HepG2 (cell line): ENCODE results near the gene C1QL2. TPM values are rescaled to one million over a fixed set of nuclear protein-coding genes. Genes with fewer than 3 reads are reported as not detected.

Experiments used
- ATAC-seq: fragments of 200-7000 bp; cut with Tn5 transposase; 3 replicates; pipeline ENCODE4 v1.9.1; 2020; ENCODE audit warnings: mild to moderate bottlenecking, moderate library complexity
- BruUV-seq: library from RNA; stranded (reverse); fragments of 400-500 nt; replicated peaks from 2 replicates; lab custom pipeline; 2021; lab: Mats Ljungman, UMichigan
- CTCF ChIA-PET: fragments of 300-600 bp; formaldehyde crosslinking; extraction: SDS; loops from one replicate; lab custom pipeline; 2021; ENCODE audit warnings: low total read pairs, inconsistent platforms, low intra/inter-chr PET ratio; lab: Yijun Ruan, JAX
- POLR2A ChIA-PET: fragments of 350-600 bp; sonication (Branson Sonifier 250); formaldehyde crosslinking; loops from one replicate; lab custom pipeline; 2020; ENCODE audit warnings: antibody characterized with exemption, inconsistent platforms; lab: Yijun Ruan, JAX
- DNase-seq: peaks from one replicate; pipeline ENCODE4 v3.0.0-alpha.2; 2015; ENCODE audit warnings: low spot score
- FAIRE-seq: peaks from 3 replicates; lab custom pipeline; 2011; peaks lifted over from hg19 to GRCh38; lab: Jason Lieb, UNC
- H2AFZ ChIP-seq: one replicate; pipeline ENCODE4 v1.6.1; 2011; ENCODE audit warnings: low read length, inconsistent platforms
- H3K27ac ChIP-seq: fragments of 300-600 bp; 3 replicates; pipeline ENCODE4 v1.8.0; 2011; ENCODE audit warnings: mixed run types, mild to moderate bottlenecking, mixed read lengths, low read length, inconsistent platforms; ENCODE audit not compliant: insufficient read depth; ENCODE audit errors: extremely low read length
- H3K27me3 ChIP-seq, 2 experiments: fragments of 200-600 bp in 1 of 2; 2 replicates in 1 of 2; 3 replicates in 1 of 2; pipeline versions ENCODE4 v1.6.0 to v1.8.0; 2011; ENCODE audit warnings: low read length in 2 of 2, mild to moderate bottlenecking in 2 of 2, moderate library complexity in 2 of 2, inconsistent platforms in 1 of 2; ENCODE audit not compliant: insufficient read depth in 2 of 2, control insufficient read depth in 1 of 2
- H3K36me3 ChIP-seq, 2 experiments: fragments of 200-600 bp in 1 of 2; replicated peaks in 1 of 2; 2 replicates in 1 of 2; 3 replicates in 1 of 2; pipeline versions ENCODE4 v1.5.1 to v1.8.0; 2011; ENCODE audit warnings: low read length in 2 of 2, inconsistent platforms in 1 of 2; ENCODE audit not compliant: insufficient read depth in 2 of 2, control insufficient read depth in 1 of 2
- H3K4me1 ChIP-seq: 2 replicates; pipeline ENCODE4 v1.5.1; 2012; ENCODE audit warnings: low read length, inconsistent platforms; ENCODE audit not compliant: insufficient read depth
- H3K4me2 ChIP-seq: 2 replicates; pipeline ENCODE4 v1.6.0; 2011; ENCODE audit warnings: low read depth, low read length, inconsistent platforms
- H3K4me3 ChIP-seq, 3 experiments: fragments of 200-600 bp in 1 of 3; sonication (generic), shearing (Covaris generic) in 1 of 3; replicated peaks in 1 of 3; 2 replicates each; pipeline ENCODE4 v1.5.1; 2011 to 2016; ENCODE audit warnings: low read length in 3 of 3, inconsistent platforms in 2 of 3, low read depth in 2 of 3, mild to moderate bottlenecking in 2 of 3, control low read depth in 1 of 3, mixed read lengths in 1 of 3; ENCODE audit not compliant: insufficient read depth in 1 of 3
- H3K79me2 ChIP-seq: one replicate; pipeline ENCODE4 v1.6.1; 2011; ENCODE audit warnings: low read length, inconsistent platforms; ENCODE audit not compliant: insufficient read depth
- H3K9ac ChIP-seq: 2 replicates; pipeline ENCODE4 v1.6.0; 2011; ENCODE audit warnings: mild to moderate bottlenecking, low read depth, low read length, inconsistent platforms; ENCODE audit not compliant: insufficient read depth
- H3K9me3 ChIP-seq: 2 replicates; pipeline ENCODE4 v1.5.1; 2012; ENCODE audit warnings: mild to moderate bottlenecking, low read length
- H4K20me1 ChIP-seq: 2 replicates; pipeline ENCODE4 v1.6.0; 2011; ENCODE audit warnings: inconsistent platforms, mild to moderate bottlenecking, low read length, moderate library complexity; ENCODE audit not compliant: insufficient read depth
- AGO2 ChIP-seq: fragments of 200-400 bp; formaldehyde crosslinking; optimal IDR thresholded peaks from 2 replicates; pipeline ENCODE3; 2017; ENCODE audit warnings: mild to moderate bottlenecking, low read depth, low read length, moderate library complexity
- KDM1A ChIP-seq: IDR thresholded peaks from 2 replicates; pipeline ENCODE4 v1.6.1; 2016; ENCODE audit warnings: missing compliant biosample characterization
- MEF2D ChIP-seq: sonication (generic); formaldehyde crosslinking; IDR thresholded peaks from 2 replicates; pipeline ENCODE4 v1.5.1; 2020; ENCODE audit warnings: mild to moderate bottlenecking, missing genetic modification reagents
- PPARG ChIP-seq: conservative IDR thresholded peaks from 2 replicates; pipeline ENCODE4 v1.6.1; 2016; ENCODE audit warnings: missing biosample characterization, missing genetic modification reagents
- TCF7 ChIP-seq: sonication (generic); IDR thresholded peaks from 2 replicates; pipeline ENCODE4 v1.6.1; 2016; ENCODE audit warnings: antibody characterized with exemption, low read depth
- ZNF674 ChIP-seq: sonication (generic); formaldehyde crosslinking; IDR thresholded peaks from 2 replicates; pipeline ENCODE4 v1.5.0; 2020; ENCODE audit warnings: low read depth, mild to moderate bottlenecking, missing genetic modification reagents
- ZNF713 ChIP-seq: sonication (generic); formaldehyde crosslinking; IDR thresholded peaks from 2 replicates; pipeline ENCODE4 v1.4.0; 2020; ENCODE audit warnings: mild to moderate bottlenecking, missing genetic modification reagents
- WGBS: methylation state at CpG from one replicate; pipeline ENCODE4 v1.1.6; 2017; ENCODE audit warnings: low lambda C conversion rate; 5-methylcytosine and 5-hydroxymethylcytosine counted together
- in situ Hi-C: cut with HindIII; loops from 2 replicates; pipeline ENCODE4 v1.10.0; 2017; ENCODE audit warnings: low pct_unique_long_range_greater_than_20kb; ENCODE audit not compliant: extremely low pct_ligation_motif_present
- intact Hi-C: fragments of 100-400 bp; cut with micrococcal nuclease; formaldehyde crosslinking; loops from one replicate; pipeline ENCODE4 v1.10.0; 2022; ENCODE audit not compliant: unreplicated experiment
- polyA plus RNA-seq, 8 experiments: library from polyadenylated mRNA; depleted of rRNA in 3 of 8; stranded (reverse) in 7 of 8; unstranded in 1 of 8; fragments of >200 nt; fragmentation: Illumina TruSeq in 4 of 8; extraction: Trizol in 4 of 8; gene quantifications; 2 replicates each; pipeline versions ENCODE4 v1.2.1 to v1.2.3, GENCODE V29; 2011 to 2016; ENCODE audit warnings: low read depth in 4 of 8, missing spikeins in 1 of 8, mixed read lengths in 1 of 8; ENCODE audit not compliant: insufficient read depth in 1 of 8
- total RNA-seq, 5 experiments: library from RNA; depleted of rRNA; stranded (reverse); fragments of >200 nt; fragmentation: Illumina TruSeq; extraction: Trizol; gene quantifications; 2 replicates each; pipeline ENCODE4 v1.2.3, GENCODE V29; 2016; ENCODE audit warnings: low read depth in 1 of 5
- TF ChIP-seq, protein P1 (sequence below): sonication (generic); formaldehyde crosslinking; conservative IDR thresholded peaks from 2 replicates; pipeline ENCODE4 v1.4.0; 2020; ENCODE audit warnings: missing genetic modification reagents
- TF ChIP-seq, protein P2 (sequence below): IDR thresholded peaks from 2 replicates; pipeline ENCODE4 v1.6.1; 2016
- TF ChIP-seq, protein P3 (sequence below): sonication (generic); formaldehyde crosslinking; conservative IDR thresholded peaks from 2 replicates; pipeline ENCODE4 v1.4.0; 2020; ENCODE audit warnings: mild to moderate bottlenecking, missing genetic modification reagents, moderate library complexity
- TF ChIP-seq, protein P4 (sequence below): IDR thresholded peaks from 2 replicates; pipeline ENCODE4 v1.6.1; 2018; ENCODE audit warnings: missing genetic modification reagents
- TF ChIP-seq, protein P5 (sequence below): sonication (generic); formaldehyde crosslinking; IDR thresholded peaks from 2 replicates; pipeline ENCODE4 v1.5.0; 2020; ENCODE audit warnings: missing genetic modification reagents

Gene C1QL2
- total and polyA plus RNA-seq, 2 of the 13 experiments (the other 11 are each of a cell fraction or from before 2014, with no cell fraction given), result not detected

DNA sequence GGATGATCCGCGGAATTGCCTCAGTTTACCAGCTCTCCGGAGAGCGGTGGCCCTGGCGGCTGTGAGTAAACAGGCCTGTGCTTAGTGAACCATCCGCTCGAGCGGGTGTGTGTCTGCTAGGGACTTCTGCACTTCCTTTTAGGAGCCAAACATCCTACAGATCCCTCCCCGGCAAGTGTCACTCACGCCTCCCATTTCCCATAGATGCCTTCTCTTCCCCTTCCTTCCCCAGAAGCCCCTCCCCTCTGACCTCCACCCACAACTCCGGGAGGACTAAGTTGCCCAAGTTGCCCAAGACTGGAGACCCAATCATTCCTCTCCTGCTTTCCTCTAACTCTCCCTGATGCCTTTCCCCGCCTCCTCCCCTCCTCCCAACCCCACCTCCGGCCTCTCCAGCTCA is 2.9 kb downstream of the C1QL2 start (continued):
- TF ChIP-seq MEF2D (CRISPR knock-in tag), result no peak

DNA sequence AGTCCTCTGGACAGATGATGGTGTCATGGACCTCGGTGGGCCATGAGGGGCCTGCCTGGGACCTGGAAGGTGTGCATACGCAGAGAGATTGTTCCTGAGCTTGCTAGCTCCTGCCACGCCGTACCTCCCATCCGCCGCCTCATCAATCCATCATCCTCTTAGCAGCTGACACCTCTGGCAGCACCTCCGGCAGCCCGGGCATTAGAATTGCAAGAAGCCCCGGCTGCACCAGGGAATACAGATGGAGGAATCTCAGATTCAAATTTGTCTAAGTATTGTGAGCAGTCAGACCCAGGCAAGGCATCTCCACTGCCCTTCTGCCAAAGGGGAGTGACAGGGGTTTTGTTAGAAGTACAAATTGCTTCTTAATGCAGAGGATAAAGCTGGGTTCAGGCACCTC is 4.5 kb downstream of the C1QL2 start:
- Histone ChIP-seq H3K4me3 (no peak overlapping the region), H3K27me3 (peaks cover 11 to 60% of the 10 kb centered on the region in 2 experiments; a peak in 4 of 5 replicates), H3K9me3 (no peaks in the 10 kb centered on the region), H3K27ac (no peak overlapping the region), H3K79me2 (no peaks in the 10 kb centered on the region), H3K9ac (no peak overlapping the region), H4K20me1 (no peaks in the 10 kb centered on the region), H3K4me2 (no peak overlapping the region), H3K36me3 (no peaks in the 10 kb centered on the region), H3K4me1 (no peaks in the 10 kb centered on the region), H2AFZ (no peak overlapping the region)
- ATAC-seq (no peak), FAIRE-seq (no peak), DNase-seq (no peak)
- in situ Hi-C loops (no loop called here), intact Hi-C loops (no loop called here)
- POLR2A ChIA-PET, result no interaction called here
- CTCF ChIA-PET, result no interaction called here
- BruUV-seq, result no TSS peak
- TF ChIP-seq ZNF713 (CRISPR knock-in tag) (no peak), KDM1A (no peak), AGO2 (no peak), PPARG (no peak), TCF7 (no peak), ZNF674 (CRISPR knock-in tag) (no peak)
- TF ChIP-seq, protein P1, sequence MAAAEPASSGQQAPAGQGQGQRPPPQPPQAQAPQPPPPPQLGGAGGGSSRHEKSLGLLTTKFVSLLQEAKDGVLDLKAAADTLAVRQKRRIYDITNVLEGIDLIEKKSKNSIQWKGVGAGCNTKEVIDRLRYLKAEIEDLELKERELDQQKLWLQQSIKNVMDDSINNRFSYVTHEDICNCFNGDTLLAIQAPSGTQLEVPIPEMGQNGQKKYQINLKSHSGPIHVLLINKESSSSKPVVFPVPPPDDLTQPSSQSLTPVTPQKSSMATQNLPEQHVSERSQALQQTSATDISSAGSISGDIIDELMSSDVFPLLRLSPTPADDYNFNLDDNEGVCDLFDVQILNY (CRISPR knock-in tag), result no peak
- TF ChIP-seq, protein P2, sequence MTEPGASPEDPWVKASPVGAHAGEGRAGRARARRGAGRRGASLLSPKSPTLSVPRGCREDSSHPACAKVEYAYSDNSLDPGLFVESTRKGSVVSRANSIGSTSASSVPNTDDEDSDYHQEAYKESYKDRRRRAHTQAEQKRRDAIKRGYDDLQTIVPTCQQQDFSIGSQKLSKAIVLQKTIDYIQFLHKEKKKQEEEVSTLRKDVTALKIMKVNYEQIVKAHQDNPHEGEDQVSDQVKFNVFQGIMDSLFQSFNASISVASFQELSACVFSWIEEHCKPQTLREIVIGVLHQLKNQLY (CRISPR knock-in tag), result no peak
- TF ChIP-seq, protein P3, sequence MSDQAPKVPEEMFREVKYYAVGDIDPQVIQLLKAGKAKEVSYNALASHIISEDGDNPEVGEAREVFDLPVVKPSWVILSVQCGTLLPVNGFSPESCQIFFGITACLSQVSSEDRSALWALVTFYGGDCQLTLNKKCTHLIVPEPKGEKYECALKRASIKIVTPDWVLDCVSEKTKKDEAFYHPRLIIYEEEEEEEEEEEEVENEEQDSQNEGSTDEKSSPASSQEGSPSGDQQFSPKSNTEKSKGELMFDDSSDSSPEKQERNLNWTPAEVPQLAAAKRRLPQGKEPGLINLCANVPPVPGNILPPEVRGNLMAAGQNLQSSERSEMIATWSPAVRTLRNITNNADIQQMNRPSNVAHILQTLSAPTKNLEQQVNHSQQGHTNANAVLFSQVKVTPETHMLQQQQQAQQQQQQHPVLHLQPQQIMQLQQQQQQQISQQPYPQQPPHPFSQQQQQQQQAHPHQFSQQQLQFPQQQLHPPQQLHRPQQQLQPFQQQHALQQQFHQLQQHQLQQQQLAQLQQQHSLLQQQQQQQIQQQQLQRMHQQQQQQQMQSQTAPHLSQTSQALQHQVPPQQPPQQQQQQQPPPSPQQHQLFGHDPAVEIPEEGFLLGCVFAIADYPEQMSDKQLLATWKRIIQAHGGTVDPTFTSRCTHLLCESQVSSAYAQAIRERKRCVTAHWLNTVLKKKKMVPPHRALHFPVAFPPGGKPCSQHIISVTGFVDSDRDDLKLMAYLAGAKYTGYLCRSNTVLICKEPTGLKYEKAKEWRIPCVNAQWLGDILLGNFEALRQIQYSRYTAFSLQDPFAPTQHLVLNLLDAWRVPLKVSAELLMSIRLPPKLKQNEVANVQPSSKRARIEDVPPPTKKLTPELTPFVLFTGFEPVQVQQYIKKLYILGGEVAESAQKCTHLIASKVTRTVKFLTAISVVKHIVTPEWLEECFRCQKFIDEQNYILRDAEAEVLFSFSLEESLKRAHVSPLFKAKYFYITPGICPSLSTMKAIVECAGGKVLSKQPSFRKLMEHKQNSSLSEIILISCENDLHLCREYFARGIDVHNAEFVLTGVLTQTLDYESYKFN (CRISPR knock-in tag), result no peak
- TF ChIP-seq, protein P4, sequence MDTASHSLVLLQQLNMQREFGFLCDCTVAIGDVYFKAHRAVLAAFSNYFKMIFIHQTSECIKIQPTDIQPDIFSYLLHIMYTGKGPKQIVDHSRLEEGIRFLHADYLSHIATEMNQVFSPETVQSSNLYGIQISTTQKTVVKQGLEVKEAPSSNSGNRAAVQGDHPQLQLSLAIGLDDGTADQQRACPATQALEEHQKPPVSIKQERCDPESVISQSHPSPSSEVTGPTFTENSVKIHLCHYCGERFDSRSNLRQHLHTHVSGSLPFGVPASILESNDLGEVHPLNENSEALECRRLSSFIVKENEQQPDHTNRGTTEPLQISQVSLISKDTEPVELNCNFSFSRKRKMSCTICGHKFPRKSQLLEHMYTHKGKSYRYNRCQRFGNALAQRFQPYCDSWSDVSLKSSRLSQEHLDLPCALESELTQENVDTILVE (CRISPR knock-in tag), result no peak
- TF ChIP-seq, protein P5, sequence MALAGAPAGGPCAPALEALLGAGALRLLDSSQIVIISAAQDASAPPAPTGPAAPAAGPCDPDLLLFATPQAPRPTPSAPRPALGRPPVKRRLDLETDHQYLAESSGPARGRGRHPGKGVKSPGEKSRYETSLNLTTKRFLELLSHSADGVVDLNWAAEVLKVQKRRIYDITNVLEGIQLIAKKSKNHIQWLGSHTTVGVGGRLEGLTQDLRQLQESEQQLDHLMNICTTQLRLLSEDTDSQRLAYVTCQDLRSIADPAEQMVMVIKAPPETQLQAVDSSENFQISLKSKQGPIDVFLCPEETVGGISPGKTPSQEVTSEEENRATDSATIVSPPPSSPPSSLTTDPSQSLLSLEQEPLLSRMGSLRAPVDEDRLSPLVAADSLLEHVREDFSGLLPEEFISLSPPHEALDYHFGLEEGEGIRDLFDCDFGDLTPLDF (CRISPR knock-in tag), result no peak
- WGBS, result 0% methylated on average over 1 of the region's 9 CpGs
